HG03565 (cell line): ENCODE results near the gene STX18.
"Not testable (repeated sequence)": the region's sequence is repeated elsewhere in the genome, so short reads cannot be mapped to it uniquely, and the experiment has no call there.

Source experiments
- ATAC-seq: cut with Tn5 transposase; IDR thresholded peaks from one replicate; pipeline ENCODE4 v1.9.1; 2021; ENCODE audit warnings: mild to moderate bottlenecking, moderate library complexity; ENCODE audit not compliant: unreplicated experiment

Gene STX18

DNA sequence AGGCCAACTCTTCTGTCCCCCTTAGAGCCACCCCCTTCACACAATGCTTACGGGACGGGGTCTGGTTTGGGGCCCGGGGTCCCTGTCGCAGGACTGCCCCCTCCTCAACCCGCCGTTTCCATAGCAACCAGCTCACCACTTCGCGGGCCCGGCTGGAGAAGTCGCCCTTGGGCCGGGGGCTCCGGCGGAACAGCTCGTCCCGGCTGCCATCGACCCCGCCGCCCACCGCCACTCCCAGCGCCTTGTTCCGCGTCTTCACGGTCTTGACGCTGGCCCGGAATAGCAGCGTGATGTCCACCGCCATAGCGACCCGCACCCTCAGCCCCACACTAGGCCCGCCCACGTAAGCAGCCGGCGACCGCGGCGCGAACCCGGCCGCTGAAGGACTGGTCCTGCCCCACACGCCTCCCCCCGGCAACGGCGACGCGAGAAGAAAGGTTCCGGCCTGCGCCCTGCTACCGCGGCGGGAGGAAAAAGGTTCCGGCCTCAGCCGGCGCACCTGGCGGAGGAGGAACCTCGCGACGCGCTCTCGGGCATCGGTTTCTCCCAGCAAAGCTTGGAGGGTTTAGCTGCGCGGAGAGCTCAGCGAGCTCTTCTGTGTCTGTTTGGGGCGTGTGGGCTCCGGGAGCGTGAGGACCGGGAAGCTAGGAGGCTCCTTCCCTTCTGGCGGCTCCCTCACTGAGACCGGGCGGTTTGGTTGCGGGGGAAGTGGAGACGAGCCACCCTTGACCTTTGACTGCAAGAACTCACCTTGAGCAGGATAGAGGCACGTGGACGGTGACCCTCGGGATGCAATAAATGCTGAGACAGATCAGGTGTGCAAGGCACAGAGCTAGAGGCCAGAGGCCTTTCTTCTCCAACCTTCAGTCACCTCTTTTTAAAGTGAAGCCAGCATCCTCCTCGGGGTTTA lies at the start of gene STX18:
TSS of gene STX18 (minus strand) at position 388 of the 910 bp plus-strand sequence. CDS start at position 304, 84 bp downstream.
- peak; percentile 81 for ATAC-seq

GRCh38 chr4:4591071-4591470 lies 49.2 kb upstream of the STX18 start:
- no peak for ATAC-seq

GRCh38 chr4:4590546-4590945 lies 48.7 kb upstream of the STX18 start:
- no peak for ATAC-seq

DNA sequence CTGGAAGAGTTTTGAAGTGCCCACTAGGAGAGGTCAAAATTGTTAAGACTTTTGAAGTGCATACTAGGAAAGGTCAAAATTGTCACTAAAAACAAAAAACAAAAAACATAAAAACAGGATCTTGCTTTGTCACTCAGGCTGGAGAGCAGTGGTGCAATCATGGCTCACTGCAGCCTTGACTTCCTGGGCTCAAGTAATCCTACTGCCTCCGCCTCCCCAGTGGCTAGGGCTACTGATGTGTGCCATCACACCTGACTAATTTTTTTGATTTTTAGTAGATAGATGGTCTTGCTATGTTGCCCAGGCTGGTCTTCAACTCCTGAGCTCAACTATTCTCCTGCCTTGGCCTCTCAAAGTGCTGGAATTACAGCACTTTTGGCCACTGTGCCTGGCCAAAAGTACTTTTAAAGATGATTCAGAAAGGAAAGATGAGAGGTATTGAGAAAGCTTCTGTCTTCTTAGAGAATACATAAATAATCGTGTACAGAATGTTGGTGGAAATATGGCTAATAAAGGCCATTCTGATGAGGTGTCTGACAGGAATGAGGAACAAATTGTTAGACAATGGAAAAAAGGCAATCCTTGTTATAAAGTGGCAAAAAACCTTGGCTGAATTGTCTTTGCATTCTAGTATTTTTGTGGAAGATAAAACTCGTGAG lies 43.3 kb upstream of the STX18 start:
- ATAC-seq, result no peak

DNA sequence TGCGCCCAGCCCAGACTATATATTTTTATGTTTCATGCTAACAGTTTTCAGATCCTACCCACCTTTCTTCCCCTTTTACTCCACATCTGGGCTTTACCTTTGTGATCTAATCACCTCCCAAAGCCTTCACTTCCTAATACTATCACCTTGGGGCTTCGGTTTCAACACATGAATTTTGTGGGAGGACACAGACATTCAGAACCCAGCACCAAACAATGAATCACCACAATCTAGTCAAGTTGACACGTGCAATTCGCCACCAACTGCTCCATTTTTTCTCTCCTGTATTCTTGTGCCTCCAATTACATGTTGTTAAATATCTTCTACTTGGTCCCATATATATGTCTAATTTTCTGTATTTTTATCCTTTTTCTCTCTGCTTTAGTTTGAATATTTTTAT lies 41.8 kb upstream of the STX18 start:
- no peak for ATAC-seq

DNA sequence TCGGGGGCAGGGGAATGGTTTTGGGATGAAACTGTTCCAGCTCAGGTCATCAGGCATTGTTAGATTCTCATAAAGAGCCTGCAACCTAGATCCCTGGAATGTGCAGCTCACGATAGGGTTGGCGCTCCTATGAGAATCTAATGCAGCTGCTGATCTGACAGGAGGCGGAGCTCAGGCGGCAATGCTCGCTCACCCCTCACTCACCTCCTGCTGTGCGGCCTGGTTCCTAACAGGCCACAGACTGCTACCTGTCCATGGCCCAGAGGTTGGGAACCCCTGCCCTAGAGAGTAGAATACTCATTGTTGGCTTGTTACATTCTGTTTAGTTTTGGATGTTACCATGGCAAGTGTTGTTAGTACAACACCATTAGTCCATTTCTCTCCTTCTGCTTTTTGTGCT lies 40.8 kb upstream of the STX18 start:
- no peak for ATAC-seq

DNA sequence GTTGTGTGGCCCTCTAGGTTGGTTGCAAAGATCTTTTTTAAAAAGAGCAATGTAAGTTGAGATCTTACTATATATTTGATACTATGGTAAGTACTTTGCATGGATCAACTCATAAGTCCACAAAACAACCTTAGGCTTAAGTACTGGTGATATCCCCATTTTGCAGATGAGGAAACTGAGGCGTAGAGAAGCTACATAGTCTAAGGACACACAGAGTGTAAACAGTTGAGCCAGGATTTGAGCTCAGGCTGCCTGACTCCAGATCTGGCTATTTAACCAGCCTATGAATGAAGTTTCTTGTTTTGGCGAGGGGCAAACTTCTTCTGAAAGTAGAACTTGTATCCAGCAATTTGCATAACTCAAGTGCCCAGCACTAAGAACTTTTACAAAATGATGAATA lies 38.6 kb upstream of the STX18 start:
- no peak for ATAC-seq

DNA sequence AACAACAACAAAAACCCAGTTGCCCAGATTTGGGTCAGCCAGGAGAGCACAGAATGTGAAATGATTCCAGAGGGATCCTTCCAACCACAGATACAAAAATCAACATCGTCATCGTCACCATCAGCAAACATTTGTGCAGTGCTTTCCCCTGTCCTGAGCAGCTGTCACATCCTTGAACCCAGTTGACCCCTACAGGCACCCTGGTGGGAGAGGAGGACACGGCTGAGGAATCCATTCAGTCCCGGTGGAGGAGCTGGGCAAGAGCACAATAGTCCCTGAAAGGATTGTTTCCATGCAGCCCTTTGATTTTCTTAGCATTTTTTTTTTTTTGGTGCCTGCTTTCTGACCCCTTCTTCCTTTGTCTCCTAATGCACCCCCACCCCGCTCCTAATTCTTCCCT lies 37.1 kb upstream of the STX18 start:
- ATAC-seq, result no peak

- no peak for ATAC-seq
Measured at GRCh38 chr4:4577359-4577875, 35.6 kb upstream of the STX18 start.

GRCh38 chr4:4575284-4576211 lies 33.7 kb upstream of the STX18 start:
- no peak for ATAC-seq

DNA sequence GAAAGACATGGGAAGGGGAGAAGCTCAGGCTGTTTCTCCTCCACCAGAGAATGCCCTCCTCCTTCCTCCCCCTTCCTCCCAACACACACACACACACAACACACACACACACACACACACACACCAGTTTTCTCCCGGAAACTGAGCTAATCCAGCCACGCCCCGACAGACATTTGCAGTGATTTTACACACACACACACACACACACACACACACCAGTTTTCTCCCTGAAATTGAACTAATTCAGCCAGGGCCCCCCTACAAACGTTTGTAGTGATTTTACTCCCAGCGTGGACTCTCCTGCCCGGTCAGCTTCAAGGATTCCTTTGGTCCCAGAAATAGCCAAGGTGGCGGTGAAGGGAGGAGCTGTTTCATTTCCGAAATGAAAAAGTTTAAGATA lies 32.9 kb upstream of the STX18 start:
- no peak for ATAC-seq

- ATAC-seq, result no peak
Measured at GRCh38 chr4:4574052-4574451, 32.2 kb upstream of the STX18 start.

DNA sequence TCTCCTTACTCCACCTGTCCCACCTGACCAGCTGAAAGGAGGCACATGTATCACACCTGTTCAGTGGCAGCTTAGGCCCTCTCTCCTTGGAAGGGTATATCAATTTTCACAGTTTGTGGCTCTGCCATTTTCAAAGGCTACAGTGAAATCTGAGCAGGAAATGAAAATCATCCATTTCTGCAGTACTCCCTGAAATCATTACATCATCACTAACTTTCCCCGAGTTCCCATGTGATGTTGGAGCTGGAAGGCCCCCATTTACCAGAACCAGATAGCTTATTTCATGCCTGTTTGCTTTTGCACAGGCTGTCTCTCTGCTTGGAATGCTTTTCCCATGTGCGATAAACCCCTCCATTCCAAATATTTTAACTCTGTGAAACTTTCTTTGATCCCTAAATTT lies 31.0 kb upstream of the STX18 start:
- ATAC-seq, result no peak

DNA sequence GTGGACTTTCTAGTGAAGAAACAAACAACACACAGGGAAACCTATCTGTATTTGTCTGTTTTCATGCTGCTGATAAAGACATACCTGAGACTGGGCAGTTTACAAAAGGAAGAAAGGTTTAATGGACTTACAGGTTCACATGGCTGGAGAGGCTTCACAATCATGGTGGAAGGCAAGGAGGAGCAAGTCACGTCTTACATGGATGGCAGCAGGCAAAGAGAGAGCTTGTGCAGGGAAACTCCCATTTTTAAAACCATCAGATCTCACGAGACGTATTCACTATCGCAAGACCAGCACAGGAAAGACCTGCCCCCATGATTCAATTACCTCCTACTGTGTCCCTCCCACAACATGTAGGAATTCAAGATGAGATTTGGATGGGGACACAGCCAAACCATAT lies 28.0 kb upstream of the STX18 start:
- not testable (repeated sequence) for ATAC-seq

DNA sequence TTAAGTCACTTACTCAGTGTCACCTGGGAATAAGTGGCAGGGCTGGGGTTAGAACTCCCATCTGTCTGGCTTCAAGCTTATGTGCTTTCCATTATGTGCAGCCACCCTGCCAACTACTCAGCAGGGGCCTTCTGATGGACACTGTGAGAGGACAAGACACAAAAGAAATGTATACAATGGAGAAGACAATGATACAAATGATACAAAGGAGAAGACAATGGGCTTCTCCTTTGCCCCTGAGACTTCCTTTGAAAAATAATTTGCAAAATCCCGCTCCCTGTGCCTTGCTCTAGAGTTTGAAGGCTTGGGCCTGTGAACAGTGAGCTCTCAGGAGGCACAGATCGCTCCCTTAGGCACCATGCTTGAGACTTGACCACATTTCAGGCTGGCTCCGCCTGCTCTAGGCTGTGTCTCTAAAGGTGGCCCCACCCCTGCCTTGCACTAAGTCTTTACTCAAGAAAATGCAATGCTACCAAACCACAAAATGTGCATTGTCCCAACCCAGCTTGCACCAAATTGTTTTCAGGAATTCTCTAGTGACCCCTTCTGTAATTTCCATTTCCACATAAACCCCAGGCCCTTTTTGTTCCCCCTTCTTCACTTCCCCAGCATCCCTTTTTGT lies 27.1 kb upstream of the STX18 start:
- ATAC-seq, result no peak

DNA sequence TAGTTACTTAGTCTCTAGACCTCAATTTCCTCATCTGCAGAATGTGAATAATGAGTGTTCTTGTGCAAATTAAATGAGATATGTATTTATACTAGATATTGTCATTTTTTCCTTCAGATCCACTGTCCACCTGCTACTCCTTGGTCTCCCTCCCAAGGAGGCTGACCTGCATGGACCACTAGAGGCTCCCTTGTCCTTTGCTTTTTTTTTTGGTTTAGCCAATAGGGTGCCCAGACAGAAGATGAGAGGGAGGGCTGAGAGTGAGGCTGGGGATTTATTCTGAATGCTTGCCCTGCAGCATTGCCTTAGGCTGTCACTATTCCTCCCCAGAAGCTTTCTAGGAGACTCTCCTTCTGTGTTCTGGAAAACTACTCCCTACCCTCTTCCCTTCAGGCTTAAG lies 24.5 kb upstream of the STX18 start:
- not testable (repeated sequence) for ATAC-seq

DNA sequence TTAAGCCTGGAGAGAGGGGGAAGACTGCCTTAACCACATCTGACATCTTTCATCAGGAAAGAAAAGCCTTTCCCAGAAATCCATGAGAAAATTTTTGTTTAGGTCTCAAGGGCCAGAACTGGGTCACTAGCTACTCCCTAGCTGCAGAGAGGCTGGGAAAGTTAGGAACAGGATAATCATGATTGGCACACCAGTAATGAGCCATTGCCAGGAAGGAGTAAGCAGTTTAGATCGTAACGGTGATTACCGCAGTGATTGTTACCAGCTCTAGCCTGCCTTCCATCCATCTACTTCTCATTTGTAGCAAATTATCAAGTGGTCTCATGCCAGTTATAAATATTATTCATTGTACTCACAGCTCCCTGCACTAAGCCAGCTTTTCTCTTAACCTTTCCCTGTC lies 22.7 kb upstream of the STX18 start:
- no peak for ATAC-seq

DNA sequence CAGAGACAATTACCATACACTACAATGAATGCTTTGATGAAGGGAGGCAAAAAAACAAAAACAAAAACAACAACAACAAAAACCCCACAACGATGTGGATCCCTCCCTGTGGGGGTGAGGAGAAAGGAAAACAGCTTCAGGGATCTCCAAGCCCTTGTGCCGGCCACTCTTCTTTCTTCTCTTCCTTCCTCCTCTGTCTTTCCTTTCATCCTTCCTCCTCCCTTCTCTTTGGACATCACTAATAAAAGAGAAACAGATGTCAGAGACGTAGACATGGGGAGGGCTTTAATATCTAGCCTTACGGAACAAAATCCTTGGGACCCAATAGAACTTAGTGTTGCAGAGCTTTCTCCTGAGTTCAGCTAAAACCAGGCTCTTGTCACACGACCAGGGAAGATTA lies 18.8 kb upstream of the STX18 start:
- ATAC-seq, result no peak

GRCh38 chr4:4560136-4560535 lies 18.3 kb upstream of the STX18 start:
- no peak for ATAC-seq

- no peak for ATAC-seq
Measured at GRCh38 chr4:4559596-4559995, 17.7 kb upstream of the STX18 start.

- ATAC-seq, result no peak
Measured at GRCh38 chr4:4558881-4559280, 17.0 kb upstream of the STX18 start.
